Stimulated activated naive CD8-positive, alpha-beta T cell treated with anti-CD3 and anti-CD28 coated beads, Interleukin-15, Interleukin-2, amounts not matched to agents 100 ng/mL and 50 ng/mL, for 24 hours (primary cell): ENCODE results near the gene ZFP92.

Experiments
- H3K27ac Mint-ChIP-seq: one replicate; pipeline ENCODE4 v1.8.0; 2021; ENCODE audit warnings: mild to moderate bottlenecking, mixed read lengths
- H3K27me3 Mint-ChIP-seq: one replicate; pipeline ENCODE4 v1.8.0; 2021; ENCODE audit warnings: mixed read lengths
- H3K36me3 Mint-ChIP-seq: one replicate; pipeline ENCODE4 v1.8.0; 2021; ENCODE audit warnings: low read depth, mixed read lengths
- H3K4me1 Mint-ChIP-seq: one replicate; pipeline ENCODE4 v1.8.0; 2021; ENCODE audit warnings: low read depth, mixed read lengths
- H3K4me3 Mint-ChIP-seq: one replicate; pipeline ENCODE4 v1.8.0; 2021; ENCODE audit warnings: mild to moderate bottlenecking, mixed read lengths
- H3K9me3 Mint-ChIP-seq: one replicate; pipeline ENCODE4 v1.8.0; 2021; ENCODE audit warnings: mixed read lengths

ZFP92 gene

DNA sequence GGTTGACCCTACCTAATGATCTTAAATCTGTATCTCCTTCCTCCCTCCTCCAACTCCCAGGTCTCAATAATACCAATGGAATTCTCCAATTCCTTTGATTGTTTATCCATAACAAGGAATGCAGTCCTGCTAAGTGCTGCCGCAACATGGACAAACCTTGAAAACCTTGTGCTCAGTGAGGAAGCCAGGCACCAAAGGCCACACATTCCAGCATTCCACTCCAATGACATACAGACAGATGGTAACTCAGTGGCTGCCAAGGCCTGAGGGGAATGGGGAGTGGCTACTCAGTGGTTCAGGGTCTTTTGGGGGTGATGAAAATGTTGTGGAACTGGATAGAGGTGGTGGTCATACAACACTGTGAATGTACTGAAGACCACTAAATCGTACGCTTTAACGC, 48.7 kb downstream of the ZFP92 start:
- H3K27me3 Mint-ChIP-seq: no peaks in the 10 kb centered on the region
- no peak overlapping the region for H3K4me3 Mint-ChIP-seq
- H3K9me3 Mint-ChIP-seq: no peaks in the 10 kb centered on the region
- no peaks in the 10 kb centered on the region for H3K4me1 Mint-ChIP-seq
- peaks cover 16% of the 10 kb centered on the region for H3K36me3 Mint-ChIP-seq
- no peak overlapping the region for H3K27ac Mint-ChIP-seq

GRCh38 chrX:153460826-153461225, 49.6 kb downstream of the ZFP92 start:
- H3K9me3 Mint-ChIP-seq: no peaks in the 10 kb centered on the region
- H3K27me3 Mint-ChIP-seq: no peaks in the 10 kb centered on the region
- peaks cover 16% of the 10 kb centered on the region for H3K36me3 Mint-ChIP-seq
- H3K4me3 Mint-ChIP-seq: no peak overlapping the region
- no peaks in the 10 kb centered on the region for H3K4me1 Mint-ChIP-seq
- no peak overlapping the region for H3K27ac Mint-ChIP-seq
